NCI-H2107 treated with DMSO at 0.1 percent for 48 hours (cell line): ENCODE data around the gene LHB.
"Not testable (repeated sequence)": the region's sequence is repeated elsewhere in the genome, so short reads cannot be mapped to it uniquely, and the experiment has no call there.

ENCODE experiments used
- DNase-seq: peaks from one replicate; lab custom pipeline; 2025; ENCODE audit not compliant: unreplicated experiment; lab: John Stamatoyannopoulos, UW

Gene LHB

DNA sequence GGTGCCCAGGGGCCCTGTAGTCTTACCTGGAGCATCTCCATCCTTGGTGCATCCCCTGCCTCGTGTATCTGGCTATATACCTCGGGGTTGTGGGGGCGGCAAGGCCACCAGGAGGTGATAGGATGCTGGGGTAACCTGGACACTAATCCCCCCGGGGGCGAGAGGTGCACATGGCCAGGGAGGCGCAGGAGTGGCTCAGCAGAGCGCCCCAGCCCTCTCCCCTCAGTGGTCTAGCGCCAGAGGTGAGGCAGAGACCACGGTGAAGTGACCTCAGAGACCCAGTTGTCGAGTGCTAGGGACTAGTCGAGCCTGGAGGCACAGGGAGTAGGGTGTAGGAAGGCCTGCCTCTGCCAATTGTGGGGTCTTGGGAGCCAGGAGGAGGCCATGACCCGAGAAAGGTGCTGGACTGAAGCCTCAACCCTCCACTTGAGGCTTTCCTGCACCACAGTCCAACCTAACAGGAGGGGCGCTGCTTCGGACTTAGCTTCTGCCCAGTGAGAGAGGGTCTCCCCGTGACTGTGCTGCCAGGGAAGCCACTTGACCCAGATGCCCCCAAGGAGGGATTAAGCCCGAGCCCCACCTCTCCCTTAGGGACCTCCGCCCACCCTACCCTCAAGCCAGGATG lies at the start of gene LHB:
TSS of gene LHB (minus strand) at position 51 of the 625 bp plus-strand sequence. CDS start at position 41, 10 bp downstream.
- DNase-seq = no peak

DNA sequence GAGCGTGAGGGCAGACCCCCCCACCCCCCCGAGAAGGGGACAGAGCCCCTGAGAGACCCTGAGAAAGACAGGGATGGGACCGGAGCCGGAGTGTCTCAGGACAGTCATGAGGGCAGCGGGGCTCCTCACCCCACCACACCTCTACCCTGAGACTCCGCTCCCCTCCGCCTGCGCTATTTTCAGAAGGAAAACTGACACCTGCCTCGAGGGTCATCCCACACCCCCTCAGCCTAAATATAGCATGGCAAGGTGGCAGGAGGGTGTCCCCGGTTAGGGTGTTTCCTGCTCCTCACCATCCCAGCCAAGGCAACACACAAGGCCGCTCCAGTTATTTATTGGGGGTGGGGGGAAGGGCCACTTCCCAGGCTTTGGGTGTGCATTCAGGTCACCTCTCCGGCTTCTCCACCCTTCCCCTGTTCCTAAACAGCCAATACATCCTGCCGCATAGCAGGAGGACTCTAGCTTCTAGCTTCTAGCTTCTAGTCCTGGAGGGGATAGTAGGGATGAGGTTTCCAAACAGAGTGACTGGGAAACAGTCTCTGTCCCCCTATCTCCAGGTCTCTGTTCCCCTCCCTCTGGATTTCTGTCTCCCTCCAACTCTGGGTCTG lies 49.1 kb upstream of the LHB start:
- DNase-seq = no peak

DNA sequence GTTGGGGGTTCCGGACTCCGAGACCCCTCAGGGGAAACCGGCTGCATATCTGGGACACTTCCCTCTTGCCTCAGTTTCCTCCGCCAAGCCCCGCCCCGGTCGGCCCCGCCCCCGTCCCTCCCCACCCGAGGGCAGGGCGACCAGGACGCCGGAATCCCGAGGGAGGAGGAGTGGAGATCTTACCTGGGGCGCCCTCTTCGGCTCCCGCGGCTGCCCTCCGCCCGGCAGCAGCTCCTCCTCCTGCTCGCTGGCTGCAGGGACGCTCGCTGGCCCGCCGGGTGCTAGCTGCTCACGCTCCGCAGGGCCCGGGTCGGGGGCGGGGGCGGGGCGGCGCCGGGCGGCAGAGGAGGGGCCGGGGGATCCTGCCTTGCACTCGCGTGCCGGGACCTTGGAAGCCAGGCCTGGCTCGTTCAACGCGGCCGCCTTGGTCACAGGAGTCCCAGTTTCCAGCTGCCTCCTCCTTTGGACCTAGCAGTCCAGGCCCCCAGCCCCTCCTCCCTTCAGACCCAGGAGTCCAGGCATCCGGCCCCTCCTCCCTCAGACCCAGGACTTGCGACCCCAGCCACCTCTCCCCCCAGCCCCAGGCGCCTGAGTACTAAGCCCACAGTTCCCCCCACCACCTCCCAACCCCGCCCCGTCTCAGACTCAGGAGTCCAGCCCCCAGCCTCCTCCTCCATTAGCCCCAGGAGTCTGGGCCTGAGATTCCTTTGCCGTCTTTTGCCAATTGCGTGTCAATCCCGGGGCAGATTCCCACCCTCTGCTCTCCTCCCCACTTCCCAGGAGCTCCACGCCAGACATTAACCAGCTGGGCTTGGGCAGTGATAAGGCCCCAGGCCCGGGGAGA lies 48.1 kb upstream of the LHB start, which contains the start of gene NTF4:
TSS of gene NTF4 (minus strand) at position 51 of the 844 bp plus-strand sequence. CDS start 2,821 bp downstream, outside the sequence.
- no peak for DNase-seq

DNA sequence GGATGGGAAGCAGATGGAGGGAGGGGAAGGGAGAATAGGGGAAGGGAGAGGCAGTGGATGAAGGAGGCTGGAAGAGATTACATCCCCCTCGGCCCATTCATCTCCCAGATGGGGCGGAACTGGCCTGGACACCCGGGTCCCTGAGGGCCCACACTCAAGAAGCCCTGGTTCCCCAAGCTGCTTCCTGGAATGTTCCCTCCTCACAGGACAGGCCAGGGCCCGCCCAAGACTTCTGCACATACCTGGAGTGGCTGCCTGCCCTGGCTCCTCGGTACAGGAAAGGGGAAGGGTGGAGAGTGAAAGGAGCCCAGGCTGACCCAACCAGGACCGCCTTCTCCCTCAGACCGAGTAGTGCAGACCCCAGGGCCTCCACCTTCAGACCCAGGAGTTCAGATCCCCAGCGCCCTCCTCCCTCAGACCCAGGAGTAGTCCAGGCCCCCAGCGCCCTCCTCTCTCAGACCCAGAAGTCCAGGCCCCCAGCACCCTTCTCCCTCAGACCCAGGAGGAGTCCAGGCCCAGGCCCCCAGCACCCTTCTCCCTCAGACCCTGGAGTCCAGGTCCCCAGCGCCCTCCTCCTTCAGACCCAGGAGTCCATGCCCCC lies 47.2 kb upstream of the LHB start:
- no peak for DNase-seq

DNA sequence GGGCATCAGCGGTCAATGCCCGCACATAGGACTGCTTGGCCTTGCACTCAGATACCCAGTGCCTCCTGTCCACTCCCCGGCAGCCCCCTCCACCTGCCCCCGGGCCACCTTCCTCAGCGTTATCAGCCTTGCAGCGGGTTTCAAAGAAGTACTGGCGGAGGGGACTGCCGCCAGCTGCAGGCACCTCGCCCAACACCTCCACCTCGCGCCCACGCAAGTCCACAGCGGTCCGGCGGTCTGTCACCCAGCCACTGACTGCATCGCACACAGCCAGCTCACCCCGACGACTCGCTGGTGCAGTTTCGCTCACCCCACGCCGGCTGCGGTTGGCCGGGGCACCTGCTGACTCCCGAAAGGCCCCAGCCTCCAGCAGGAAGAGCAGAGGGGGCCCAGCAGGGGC lies 44.6 kb upstream of the LHB start:
- DNase-seq = no peak

DNA sequence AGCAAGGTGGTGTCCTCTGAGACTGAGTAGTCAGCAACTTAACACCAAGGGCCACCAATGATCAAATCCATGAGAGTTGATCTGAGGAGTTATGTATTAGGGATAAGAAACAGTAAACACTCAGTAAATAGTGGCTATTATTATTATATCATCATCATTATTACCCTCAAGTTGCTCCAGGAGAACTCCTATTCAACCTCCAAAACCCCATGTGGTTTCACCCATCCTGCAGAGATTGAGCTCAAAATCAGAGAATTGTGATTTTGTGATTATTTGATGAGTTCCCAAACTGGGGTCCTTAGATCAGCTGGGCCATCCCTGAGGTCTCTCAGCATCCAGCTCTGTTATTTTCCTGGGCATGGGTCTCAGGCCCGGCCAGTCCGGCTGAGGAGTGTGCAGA lies 44.1 kb upstream of the LHB start:
- no peak for DNase-seq

DNA sequence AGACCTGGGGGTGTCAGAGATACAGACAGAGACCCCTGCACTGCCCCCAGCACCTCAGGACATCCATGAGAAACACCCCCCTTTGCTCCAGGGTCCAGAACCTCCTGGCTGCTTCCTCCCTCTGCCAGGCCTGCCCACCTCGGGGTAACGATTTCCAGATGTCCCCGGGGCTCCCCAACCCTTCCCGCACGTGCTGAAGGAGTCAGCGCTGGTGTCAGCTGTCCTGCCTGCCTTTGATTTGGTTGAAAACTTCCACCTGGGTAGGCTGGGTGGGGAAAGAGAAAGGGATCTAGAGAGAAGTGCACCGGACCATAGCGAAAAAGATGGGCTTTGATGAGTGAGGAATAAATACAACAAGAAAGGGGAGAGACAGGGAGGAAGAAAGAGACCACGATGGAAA lies 42.2 kb upstream of the LHB start:
- DNase-seq = no peak

DNA sequence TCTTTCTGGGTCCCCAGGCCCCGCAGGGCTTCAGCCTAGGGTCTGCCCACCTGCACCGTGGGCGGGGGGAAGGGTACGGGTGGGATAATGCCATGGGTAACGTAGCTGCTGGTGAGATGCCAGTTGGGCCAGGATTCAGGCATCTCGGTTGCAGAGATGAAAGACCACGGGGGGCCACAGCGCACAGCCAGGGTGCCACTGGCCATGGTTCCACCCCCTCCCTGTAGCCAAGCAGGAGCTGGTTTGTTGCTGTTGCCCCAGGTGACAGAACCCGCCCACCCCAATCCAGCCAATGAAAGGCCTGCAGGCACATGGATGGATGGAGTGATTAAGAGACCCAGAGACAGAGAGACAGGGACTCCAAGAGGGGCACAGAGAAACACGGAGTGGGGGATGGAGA lies 41.7 kb upstream of the LHB start:
- DNase-seq = no peak

DNA sequence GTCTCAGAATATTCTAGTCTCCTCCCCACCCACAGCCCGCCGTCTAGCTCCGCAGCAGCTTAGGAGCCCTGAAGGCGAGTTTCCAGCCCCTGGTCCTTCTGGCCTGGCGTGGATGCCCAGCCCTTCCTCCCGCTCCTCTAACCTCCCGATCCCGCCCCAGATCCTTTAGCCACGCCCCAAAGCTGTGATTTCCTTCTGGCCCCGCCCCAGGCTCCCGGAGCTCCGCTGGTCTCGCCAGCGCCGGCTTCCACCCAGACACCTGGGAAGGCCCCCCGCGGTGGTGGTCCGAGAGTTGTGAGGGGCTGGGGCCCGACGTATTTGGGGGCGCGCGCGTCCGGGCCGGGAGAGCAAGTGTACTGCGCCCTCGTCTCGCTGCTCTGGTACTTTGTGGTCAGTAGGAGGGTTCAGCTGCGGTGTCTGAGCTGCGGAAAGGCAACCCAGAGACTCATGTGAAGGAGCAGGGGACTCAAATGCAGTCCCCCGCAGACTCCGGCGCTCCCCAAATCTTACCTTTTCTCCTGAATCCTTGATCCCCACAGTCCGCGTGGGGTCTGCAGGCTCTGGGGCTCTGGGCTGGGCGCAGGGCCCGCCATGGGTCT lies 40.8 kb upstream of the LHB start, which contains the start of gene CGB7:
TSS of gene CGB7 (minus strand) at position 114 of the 599 bp plus-strand sequence. CDS start 2,374 bp downstream, outside the sequence.
- DNase-seq = no peak

DNA sequence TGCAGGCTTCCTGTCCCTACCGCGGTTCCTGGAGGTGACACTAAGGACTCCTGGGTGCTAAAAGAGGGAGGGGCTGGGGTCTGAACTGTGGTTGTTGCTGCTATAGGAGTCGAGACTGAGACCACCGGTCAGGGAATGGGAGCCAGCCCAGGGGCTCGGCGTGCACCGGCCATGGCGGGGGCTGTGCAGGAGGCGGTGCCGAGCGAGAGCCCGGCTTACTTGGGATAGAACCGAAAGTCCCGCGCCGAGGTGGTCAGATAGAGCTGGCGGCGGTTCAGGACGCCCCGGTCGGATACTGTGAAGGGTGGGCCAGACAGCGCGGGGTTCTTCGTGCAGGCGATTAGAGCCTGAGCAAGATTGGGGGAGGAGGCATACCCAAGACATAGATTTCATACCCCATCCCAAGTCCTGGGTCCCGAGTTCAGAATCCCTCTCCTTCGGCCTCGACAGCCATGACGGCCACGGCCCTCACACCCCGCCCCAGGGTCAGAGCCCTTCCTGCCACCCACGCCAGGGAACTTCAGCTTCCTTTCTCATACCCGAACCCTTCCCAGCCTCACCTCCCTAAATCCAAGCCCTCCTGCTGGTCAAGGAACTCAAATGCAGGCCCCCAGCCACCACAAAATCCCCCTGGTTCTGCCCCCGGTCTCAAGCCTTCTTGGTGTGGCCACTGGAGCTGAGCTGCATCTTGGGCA lies 40.2 kb upstream of the LHB start:
- DNase-seq = not testable (repeated sequence)

DNA sequence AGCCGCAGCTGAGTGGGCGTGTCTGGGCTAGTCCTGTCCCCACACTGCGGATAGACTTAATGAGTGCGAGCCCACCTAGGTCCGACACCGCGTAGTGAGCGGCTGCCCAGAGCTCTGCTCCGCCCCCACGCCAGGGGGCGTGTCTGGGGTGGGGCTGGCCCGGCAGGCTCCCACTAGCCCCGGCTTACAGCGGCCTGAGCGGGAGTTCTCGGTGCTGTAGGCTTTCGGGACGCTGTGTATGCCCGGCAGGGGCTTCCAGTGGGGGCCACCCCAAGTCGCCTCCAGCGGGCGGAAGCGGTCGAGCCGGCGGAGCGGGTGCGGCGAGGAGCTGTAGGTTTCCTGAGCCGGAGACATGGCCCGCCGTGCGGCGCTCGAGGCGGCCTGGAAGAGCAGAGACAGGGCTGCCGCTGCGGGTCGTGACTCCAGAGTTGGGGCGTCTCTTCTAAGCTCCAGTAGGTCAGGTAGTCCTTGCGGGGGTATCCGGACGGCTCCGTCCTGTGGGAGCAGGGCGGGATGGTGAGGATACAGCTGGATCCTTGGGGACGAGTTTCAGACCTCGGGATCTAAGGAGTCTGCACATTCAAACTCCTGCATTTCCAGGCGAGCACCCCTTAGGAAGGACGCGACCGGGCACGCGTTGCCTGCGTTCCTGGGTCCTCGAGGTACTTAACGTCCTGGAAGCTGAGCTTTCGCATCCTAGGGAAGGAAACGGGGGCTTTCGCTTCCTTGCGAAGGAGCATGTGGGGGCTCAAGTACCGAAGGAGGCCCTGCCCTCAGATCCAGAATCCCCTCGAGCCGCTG lies 39.4 kb upstream of the LHB start:
- no peak for DNase-seq

DNA sequence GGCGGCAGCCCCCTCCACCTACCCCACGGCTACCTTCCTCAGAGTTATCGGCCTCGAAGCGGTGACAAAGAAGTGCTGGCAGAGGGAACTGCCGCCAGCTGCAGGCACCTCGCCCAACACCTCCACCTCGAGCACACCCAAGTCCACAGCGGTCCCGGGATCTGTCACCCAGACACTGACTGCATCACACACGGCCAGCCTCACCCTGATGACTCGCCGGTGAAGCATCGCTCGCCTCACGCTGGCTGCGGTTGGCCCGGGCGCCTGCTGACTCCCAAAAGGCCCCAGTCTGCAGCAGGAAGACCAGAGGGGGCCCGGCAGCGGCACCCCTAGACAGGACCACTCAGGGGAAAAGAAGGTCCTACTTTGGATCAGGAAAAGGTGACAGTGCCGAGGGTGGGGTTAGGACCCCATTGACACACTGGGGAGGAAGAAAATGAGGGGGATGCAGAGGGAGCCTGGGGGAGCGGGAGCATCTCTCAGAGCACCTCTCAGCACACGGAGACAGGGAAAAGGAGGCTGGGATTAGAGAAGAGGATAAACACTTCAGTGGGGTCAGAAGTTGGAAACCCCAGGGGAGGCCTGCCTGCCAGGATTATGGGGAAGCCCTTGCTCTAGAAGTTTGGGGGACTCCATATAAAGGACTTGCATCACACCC lies 33.6 kb upstream of the LHB start:
- not testable (repeated sequence) for DNase-seq

DNA sequence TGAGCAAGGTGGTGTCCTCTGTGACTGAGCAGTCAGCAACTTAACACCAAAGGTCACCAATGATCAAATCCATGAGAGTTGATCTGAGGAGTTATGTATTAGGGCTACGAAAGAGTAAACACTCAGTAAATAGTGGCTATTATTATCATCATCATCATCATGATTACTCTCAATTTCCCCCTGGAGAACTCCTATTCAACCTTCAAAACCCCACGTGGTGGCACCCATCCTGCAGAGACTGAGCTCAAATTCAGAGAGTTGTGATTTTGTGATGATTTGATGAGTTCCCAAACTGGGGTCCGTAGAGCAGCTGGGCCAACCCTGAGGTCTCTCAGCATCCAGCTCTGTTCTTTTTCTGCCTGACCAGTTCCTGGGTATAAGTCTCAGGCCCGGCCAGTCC lies 32.9 kb upstream of the LHB start:
- not testable (repeated sequence) for DNase-seq

DNA sequence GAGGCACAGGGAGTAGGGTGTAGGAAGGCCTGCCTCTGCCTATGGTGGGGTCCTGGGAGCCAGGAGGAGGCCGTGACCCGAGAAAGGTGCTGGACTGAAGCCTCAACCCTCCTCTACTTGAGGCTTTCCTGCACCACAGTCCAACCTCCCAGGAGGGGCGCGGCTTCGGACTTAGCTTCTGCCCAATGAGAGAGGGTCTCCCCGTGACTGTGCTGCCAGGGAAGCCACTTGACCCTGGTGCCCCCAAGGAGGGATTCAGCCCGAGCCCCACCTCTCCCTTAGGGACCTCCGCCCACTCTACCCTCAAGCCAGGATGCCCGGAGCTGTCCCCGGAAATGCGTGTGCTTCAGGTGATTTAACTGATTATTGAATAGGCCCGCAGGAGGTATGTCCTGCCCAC lies 32.1 kb upstream of the LHB start, which contains the start of gene CGB8:
TSS of gene CGB8 (minus strand) at position 101 of the 400 bp plus-strand sequence. CDS start 372 bp downstream, outside the sequence.
- not testable (repeated sequence) for DNase-seq

DNA sequence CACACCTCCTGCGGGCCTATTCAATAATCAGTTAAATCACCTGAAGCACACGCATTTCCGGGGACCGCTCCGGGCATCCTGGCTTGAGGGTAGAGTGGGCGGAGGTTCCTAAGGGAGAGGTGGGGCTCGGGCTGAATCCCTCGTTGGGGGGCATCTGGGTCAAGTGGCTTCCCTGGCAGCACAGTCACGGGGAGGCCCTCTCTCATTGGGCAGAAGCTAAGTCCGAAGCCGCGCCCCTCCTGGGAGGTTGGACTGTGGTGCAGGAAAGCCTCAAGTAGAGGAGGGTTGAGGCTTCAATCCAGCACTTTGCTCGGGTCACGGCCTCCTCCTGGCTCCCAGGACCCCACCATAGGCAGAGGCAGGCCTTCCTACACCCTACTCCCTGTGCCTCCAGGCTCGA lies 26.7 kb upstream of the LHB start, which contains the start of gene CGB5:
TSS of gene CGB5 (plus strand) at position 301 of the 400 bp plus-strand sequence. CDS start 362 bp downstream, outside the sequence.
- not testable (repeated sequence) for DNase-seq

DNA sequence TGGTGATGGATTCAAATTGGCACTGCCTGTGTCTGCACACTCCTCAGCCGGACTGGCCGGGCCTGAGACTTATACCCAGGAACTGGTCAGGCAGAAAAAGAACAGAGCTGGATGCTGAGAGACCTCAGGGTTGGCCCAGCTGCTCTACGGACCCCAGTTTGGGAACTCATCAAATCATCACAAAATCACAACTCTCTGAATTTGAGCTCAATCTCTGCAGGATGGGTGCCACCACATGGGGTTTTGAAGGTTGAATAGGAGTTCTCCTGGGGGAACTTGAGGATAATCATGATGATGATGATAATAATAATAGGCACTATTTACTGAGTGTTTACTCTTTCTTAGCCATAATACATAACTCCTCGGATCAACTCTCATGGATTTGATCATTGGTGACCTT lies 25.8 kb upstream of the LHB start:
- not testable (repeated sequence) for DNase-seq

DNA sequence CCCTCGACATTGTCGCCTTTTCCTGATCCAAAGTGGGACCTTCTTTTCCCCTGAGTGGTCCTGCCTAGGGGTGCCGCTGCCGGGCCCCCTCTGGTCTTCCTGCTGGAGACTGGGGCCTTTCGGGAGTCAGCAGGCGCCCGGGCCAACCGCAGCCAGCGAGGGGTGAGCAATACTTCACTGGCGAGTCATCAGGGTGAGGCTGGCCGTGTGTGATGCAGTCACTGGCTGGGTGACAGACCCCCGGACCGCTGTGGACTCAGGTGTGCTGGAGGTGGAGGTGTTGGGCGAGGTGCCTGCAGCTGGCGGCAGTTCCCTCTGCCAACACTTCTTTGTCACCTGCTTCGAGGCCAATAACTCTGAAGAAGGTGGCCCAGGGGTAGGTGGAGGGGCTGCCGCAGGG lies 25.3 kb upstream of the LHB start:
- no peak for DNase-seq

DNA sequence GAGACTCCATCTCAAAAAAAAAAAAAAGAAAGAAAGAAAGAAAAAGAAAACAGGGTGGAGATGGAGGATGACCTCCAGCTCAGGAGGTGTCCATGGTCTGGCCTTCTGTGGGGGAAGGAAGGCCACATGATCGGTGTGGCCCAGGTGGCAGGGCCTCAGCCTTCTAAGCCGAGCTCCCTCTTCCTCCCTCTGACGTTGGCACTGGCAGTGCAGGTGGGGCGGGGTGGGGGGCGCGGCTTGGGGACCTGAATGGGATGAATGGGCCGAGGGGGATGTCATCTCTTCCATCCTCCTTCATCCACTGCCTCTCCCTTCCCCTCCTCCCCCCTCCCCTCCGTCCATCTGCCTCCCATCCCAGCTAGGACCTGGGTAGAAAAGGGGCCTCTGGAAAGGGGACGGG lies 22.8 kb upstream of the LHB start:
- not testable (repeated sequence) for DNase-seq
